Spinal cord (tissue), 10 donors: ENCODE measurements around the gene BCO2. TPM values are rescaled to one million over a fixed set of nuclear protein-coding genes. Genes with fewer than 3 reads are reported as not detected.
A peak's percentile ranks its signal among the peaks of the same experiment; 100 is the strongest.

Experiments used
- DNase-seq, 6 donors: peaks; one replicate each; pipeline versions ENCODE4 v3.0.0 to v3.0.0-alpha.2; 2013 to 2015; ENCODE audit warnings: low spot score in 6 of 6, low read depth in 4 of 6
- H3K27ac ChIP-seq: one replicate; pipeline ENCODE4 v1.5.1; 2013; ENCODE audit warnings: low read depth, low read length, control low read depth
- H3K27me3 ChIP-seq: one replicate; pipeline ENCODE4 v1.6.1; 2013; ENCODE audit warnings: low read length; ENCODE audit not compliant: control insufficient read depth, insufficient read depth
- H3K36me3 ChIP-seq: one replicate; pipeline ENCODE4 v1.6.1; 2013; ENCODE audit warnings: low read length; ENCODE audit not compliant: control insufficient read depth, insufficient read depth
- H3K4me1 ChIP-seq: one replicate; pipeline ENCODE4 v1.6.1; 2013; ENCODE audit warnings: low read length; ENCODE audit not compliant: control insufficient read depth, insufficient read depth
- H3K4me3 ChIP-seq: one replicate; pipeline ENCODE4 v1.5.1; 2013; ENCODE audit warnings: low read depth, low read length, control low read depth
- H3K9me3 ChIP-seq: one replicate; pipeline ENCODE4 v1.6.1; 2013; ENCODE audit warnings: low read length; ENCODE audit not compliant: control insufficient read depth, insufficient read depth
- WGBS: methylation state at CpG from one replicate; pipeline ENCODE4 v1.1.5; 2013; ENCODE audit warnings: missing lambda C conversion rate; ENCODE audit not compliant: insufficient coverage; 5-methylcytosine and 5-hydroxymethylcytosine counted together
- long read RNA-seq, 4 donors: transcript quantifications; one replicate each; lab custom pipeline, GENCODE V29; 2026
- polyA plus RNA-seq, 2 donors: library from polyadenylated mRNA; unstranded; fragments of 120-200 nt; gene quantifications; one replicate each; pipeline ENCODE4 v1.2.1, GENCODE V29; 2013; ENCODE audit not compliant: insufficient read length in 2 of 2
- total RNA-seq, 2 donors: library from RNA; depleted of rRNA in 1 of 2; stranded (reverse); fragments of 120-200 nt in 1 of 2; fragments of >200 nt in 1 of 2; gene quantifications; one replicate each; pipeline versions ENCODE4 v1.2.3 to v1.2.4, GENCODE V29; 2013 to 2014
- donor health status: healthy.

Gene BCO2
- total RNA-seq (10 to 100 TPM; 15.9 to 16.2 TPM), polyA plus RNA-seq (10 to 100 TPM in 1 of 2 donors, 1 to 10 TPM in 1; 8.2 to 12.3 TPM)
- long read RNA-seq, donor 1, partial matches to known transcripts, result 0 of 1 reads
- long read RNA-seq, donor 1, other reads (novel, unspliced or antisense), result 0 of 1 reads
- long read RNA-seq, donor 2, result 0 reads
- long read RNA-seq, donor 3, result 0 reads
- long read RNA-seq, donor 4, partial matches to known transcripts, result 0 of 2 reads
- long read RNA-seq, donor 4, other reads (novel, unspliced or antisense), result 0 of 2 reads

- H3K4me3 ChIP-seq, result peak within 1 kb of the TSS; percentile 45
- H3K27ac ChIP-seq, result peak within 1 kb of the TSS; percentile 77
- WGBS, result 0% methylated on average over 10 of the region's 11 CpGs
- peak; percentile 62 to 93 (median 73) for DNase-seq
- no peaks in the 10 kb centered on the region for H3K9me3 ChIP-seq
- H3K36me3 ChIP-seq, result no peaks in the 10 kb centered on the region
- H3K27me3 ChIP-seq, result no peaks in the 10 kb centered on the region
- no peaks in the 10 kb centered on the region for H3K4me1 ChIP-seq
Observed at GRCh38 chr11:112174789-112175598, at the start of gene BCO2. Gene BCO2 (plus strand): TSS chr11:112175512. CDS start chr11:112175602, 90 bp downstream.

GRCh38 chr11:112127056-112127455 lies 48.3 kb upstream of the BCO2 start:
- Histone ChIP-seq H3K9me3 (no peaks in the 10 kb centered on the region), H3K27ac (no peak overlapping the region), H3K4me3 (no peak overlapping the region), H3K27me3 (no peaks in the 10 kb centered on the region), H3K36me3 (no peaks in the 10 kb centered on the region), H3K4me1 (no peaks in the 10 kb centered on the region)
- no peak for DNase-seq
- 100% methylated on average over 1 of the region's 2 CpGs for WGBS

GRCh38 chr11:112128483-112129121 lies 46.7 kb upstream of the BCO2 start:
- peak in 4 of 6 donors; percentile 6 to 69 (median 9) for DNase-seq
- WGBS, result 40% methylated on average over 3 of the region's 3 CpGs
- Histone ChIP-seq H3K4me1 (no peaks in the 10 kb centered on the region), H3K9me3 (no peaks in the 10 kb centered on the region), H3K4me3 (no peak overlapping the region), H3K36me3 (no peaks in the 10 kb centered on the region), H3K27me3 (no peaks in the 10 kb centered on the region), H3K27ac (no peak overlapping the region)

- DNase-seq, result peak in 1 of 6 donors; percentile 4
- no peak overlapping the region for H3K27ac ChIP-seq
- no peak overlapping the region for H3K4me3 ChIP-seq
- no peaks in the 10 kb centered on the region for H3K36me3 ChIP-seq
- no peaks in the 10 kb centered on the region for H3K27me3 ChIP-seq
- 94% methylated on average over 5 of the region's 5 CpGs for WGBS
- H3K4me1 ChIP-seq, result no peaks in the 10 kb centered on the region
- no peaks in the 10 kb centered on the region for H3K9me3 ChIP-seq
Observed at GRCh38 chr11:112129656-112130055, 45.7 kb upstream of the BCO2 start.

- Histone ChIP-seq H3K4me3 (no peak overlapping the region), H3K4me1 (no peaks in the 10 kb centered on the region), H3K9me3 (no peaks in the 10 kb centered on the region), H3K27ac (no peak overlapping the region), H3K27me3 (no peaks in the 10 kb centered on the region), H3K36me3 (no peaks in the 10 kb centered on the region)
- 100% methylated on average over 1 of the region's 2 CpGs for WGBS
- DNase-seq, result no peak
Observed at GRCh38 chr11:112132737-112133136, 42.6 kb upstream of the BCO2 start.

GRCh38 chr11:112134473-112134872 lies 40.8 kb upstream of the BCO2 start:
- WGBS, result 74% methylated on average over 2 of the region's 4 CpGs
- peak in 1 of 6 donors; percentile 5 for DNase-seq
- Histone ChIP-seq H3K4me3 (no peak overlapping the region), H3K36me3 (no peaks in the 10 kb centered on the region), H3K4me1 (no peaks in the 10 kb centered on the region), H3K27ac (no peak overlapping the region), H3K9me3 (no peaks in the 10 kb centered on the region), H3K27me3 (no peaks in the 10 kb centered on the region)

GRCh38 chr11:112143597-112143996 lies 31.7 kb upstream of the BCO2 start:
- Histone ChIP-seq H3K27me3 (no peaks in the 10 kb centered on the region), H3K27ac (no peak overlapping the region), H3K36me3 (no peaks in the 10 kb centered on the region), H3K9me3 (no peaks in the 10 kb centered on the region), H3K4me1 (no peaks in the 10 kb centered on the region), H3K4me3 (no peak overlapping the region)
- WGBS, result 100% methylated on average over 1 of the region's 3 CpGs
- no peak for DNase-seq

- no peak for DNase-seq
- Histone ChIP-seq H3K4me1 (no peaks in the 10 kb centered on the region), H3K9me3 (no peaks in the 10 kb centered on the region), H3K27ac (no peak overlapping the region), H3K27me3 (no peaks in the 10 kb centered on the region), H3K36me3 (no peaks in the 10 kb centered on the region), H3K4me3 (no peak overlapping the region)
- WGBS, result 56% methylated on average over 5 of the region's 5 CpGs
Observed at GRCh38 chr11:112150517-112150916, 24.8 kb upstream of the BCO2 start.

- WGBS, result no CpG with 5 or more reads among the region's 5 CpGs
- no peak overlapping the region for H3K4me3 ChIP-seq
Observed at GRCh38 chr11:112156153-112156955, 19.0 kb upstream of the BCO2 start.

More at GRCh38 chr11:112156153-112156955, 19.0 kb upstream of the BCO2 start:
- no peak for DNase-seq
- no peak overlapping the region for H3K27ac ChIP-seq
- H3K36me3 ChIP-seq, result no peaks in the 10 kb centered on the region
- H3K9me3 ChIP-seq, result no peaks in the 10 kb centered on the region
- H3K27me3 ChIP-seq, result no peaks in the 10 kb centered on the region
- no peaks in the 10 kb centered on the region for H3K4me1 ChIP-seq
